ENCODE results near the gene SLC39A6. TPM values are rescaled to one million over a fixed set of nuclear protein-coding genes. Genes with fewer than 3 reads are reported as not detected.

The SLC39A6 gene
- total and polyA plus RNA-seq, 2 of the 13 experiments (the other 11 are each of a cell fraction or from before 2014, with no cell fraction given) = 41.7 to 59.2 TPM

DNA sequence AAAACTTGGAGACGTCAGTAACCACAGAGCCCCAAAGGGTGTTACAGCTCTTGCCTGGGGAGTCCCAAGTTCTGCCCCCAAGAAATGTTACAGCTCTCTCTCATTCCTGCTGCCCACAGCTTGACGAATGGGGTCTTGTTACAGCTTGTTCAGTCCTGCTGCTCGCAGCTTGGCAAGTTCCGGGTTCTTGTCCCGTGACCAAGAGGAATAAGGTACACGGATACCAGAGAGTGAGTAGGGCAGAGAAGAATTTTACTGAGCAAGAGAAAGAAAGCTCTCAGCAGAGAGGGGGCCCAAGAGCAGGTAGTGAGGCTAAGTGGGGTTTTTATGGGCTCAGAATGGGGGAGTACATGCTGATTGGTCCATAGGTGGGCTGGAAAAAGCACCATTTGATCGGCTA lies 27.2 kb downstream of the SLC39A6 start:
- no peaks in the 10 kb centered on the region for H4K20me1 ChIP-seq (ENCODE audit: insufficient read depth, low read length)

GRCh38 chr18:36099311-36099710 lies 29.8 kb downstream of the SLC39A6 start:
- DNase-seq (ENCODE audit: low spot score) = no peak
- no peak for FAIRE-seq
- no peak for TF ChIP-seq NKX3-1 (CRISPR knock-in tag; IDR thresholded peaks at IDR 0.05)
- no peak for TF ChIP-seq NR2F6 (IDR thresholded peaks at IDR 0.05)
- TF ChIP-seq NR2F6 (CRISPR knock-in tag; IDR thresholded peaks at IDR 0.05) = no peak
- TF ChIP-seq PHB2 (IDR thresholded peaks at IDR 0.05; ENCODE audit: partially characterized antibody) = no peak
- no peak for TF ChIP-seq IKZF4 (CRISPR knock-in tag; IDR thresholded peaks at IDR 0.05; ENCODE audit: borderline replicate concordance, low read depth, not compliant biosample characterization)
- TF ChIP-seq PAX8 (CRISPR knock-in tag; IDR thresholded peaks at IDR 0.05; ENCODE audit: borderline replicate concordance) = no peak
- no peak for TF ChIP-seq FOXA3 (CRISPR knock-in tag; IDR thresholded peaks at IDR 0.05)
- no peak for TF ChIP-seq NAIF1 (CRISPR knock-in tag; IDR thresholded peaks at IDR 0.05; ENCODE audit: borderline replicate concordance)
- TF ChIP-seq XBP1 (CRISPR knock-in tag; IDR thresholded peaks at IDR 0.05) = no peak
- TF ChIP-seq, protein P1, sequence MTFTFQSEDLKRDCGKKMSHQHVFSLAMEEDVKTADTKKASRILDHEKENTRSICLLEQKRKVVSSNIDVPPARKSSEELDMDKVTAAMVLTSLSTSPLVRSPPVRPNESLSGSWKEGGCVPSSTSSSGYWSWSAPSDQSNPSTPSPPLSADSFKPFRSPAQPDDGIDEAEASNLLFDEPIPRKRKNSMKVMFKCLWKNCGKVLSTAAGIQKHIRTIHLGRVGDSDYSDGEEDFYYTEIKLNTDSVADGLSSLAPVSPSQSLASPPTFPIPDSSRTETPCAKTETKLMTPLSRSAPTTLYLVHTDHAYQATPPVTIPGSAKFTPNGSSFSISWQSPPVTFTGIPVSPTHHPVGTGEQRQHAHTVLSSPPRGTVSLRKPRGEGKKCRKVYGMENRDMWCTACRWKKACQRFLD (CRISPR knock-in tag; IDR thresholded peaks at IDR 0.05; ENCODE audit: borderline replicate concordance) = no peak
- TF ChIP-seq, protein P2, sequence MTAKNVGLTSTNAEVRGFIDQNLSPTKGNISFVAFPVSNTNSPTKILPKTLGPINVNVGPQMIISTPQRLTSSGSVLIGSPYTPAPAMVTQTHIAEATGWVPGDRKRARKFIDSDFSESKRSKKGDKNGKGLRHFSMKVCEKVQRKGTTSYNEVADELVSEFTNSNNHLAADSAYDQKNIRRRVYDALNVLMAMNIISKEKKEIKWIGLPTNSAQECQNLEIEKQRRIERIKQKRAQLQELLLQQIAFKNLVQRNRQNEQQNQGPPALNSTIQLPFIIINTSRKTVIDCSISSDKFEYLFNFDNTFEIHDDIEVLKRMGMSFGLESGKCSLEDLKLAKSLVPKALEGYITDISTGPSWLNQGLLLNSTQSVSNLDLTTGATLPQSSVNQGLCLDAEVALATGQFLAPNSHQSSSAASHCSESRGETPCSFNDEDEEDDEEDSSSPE (CRISPR knock-in tag; IDR thresholded peaks at IDR 0.05) = no peak
- TF ChIP-seq MTA3 (CRISPR knock-in tag; IDR thresholded peaks at IDR 0.05) = no peak
- no peak for TF ChIP-seq MBD4 (IDR thresholded peaks at IDR 0.05; ENCODE audit: borderline replicate concordance, low read length)
- TF ChIP-seq STAG1 (CRISPR knock-in tag; IDR thresholded peaks at IDR 0.05) = no peak
- TF ChIP-seq, protein P3, sequence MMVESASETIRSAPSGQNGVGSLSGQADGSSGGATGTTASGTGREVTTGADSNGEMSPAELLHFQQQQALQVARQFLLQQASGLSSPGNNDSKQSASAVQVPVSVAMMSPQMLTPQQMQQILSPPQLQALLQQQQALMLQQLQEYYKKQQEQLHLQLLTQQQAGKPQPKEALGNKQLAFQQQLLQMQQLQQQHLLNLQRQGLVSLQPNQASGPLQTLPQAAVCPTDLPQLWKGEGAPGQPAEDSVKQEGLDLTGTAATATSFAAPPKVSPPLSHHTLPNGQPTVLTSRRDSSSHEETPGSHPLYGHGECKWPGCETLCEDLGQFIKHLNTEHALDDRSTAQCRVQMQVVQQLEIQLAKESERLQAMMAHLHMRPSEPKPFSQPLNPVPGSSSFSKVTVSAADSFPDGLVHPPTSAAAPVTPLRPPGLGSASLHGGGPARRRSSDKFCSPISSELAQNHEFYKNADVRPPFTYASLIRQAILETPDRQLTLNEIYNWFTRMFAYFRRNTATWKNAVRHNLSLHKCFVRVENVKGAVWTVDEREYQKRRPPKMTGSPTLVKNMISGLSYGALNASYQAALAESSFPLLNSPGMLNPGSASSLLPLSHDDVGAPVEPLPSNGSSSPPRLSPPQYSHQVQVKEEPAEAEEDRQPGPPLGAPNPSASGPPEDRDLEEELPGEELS (CRISPR knock-in tag; IDR thresholded peaks at IDR 0.05) = no peak
- no peak for TF ChIP-seq HMG20A (CRISPR knock-in tag; IDR thresholded peaks at IDR 0.05; ENCODE audit: borderline replicate concordance)
- no peak for TF ChIP-seq KMT2B (CRISPR knock-in tag; IDR thresholded peaks at IDR 0.05)

More for the DNA sequence above, 27.2 kb downstream of the SLC39A6 start:
- Histone ChIP-seq H3K9ac (ENCODE audit: insufficient read depth, low read depth, low read length) (no peak overlapping the region), H3K4me3 (replicated peaks in 1 of 3; ENCODE audit: insufficient read depth in 1 of 3, low read depth in 2 of 3, low read length in 3 of 3) (no peak overlapping the region), H3K27me3 (ENCODE audit: control insufficient read depth in 1 of 2, insufficient read depth in 2 of 2, low read length in 2 of 2) (no peaks in the 10 kb centered on the region), H2AFZ (ENCODE audit: low read length) (no peak overlapping the region), H3K4me2 (ENCODE audit: low read depth, low read length) (no peak overlapping the region), H3K9me3 (ENCODE audit: low read length) (peaks cover 9% of the 10 kb centered on the region; the same call in 1 of the 2 replicates), H3K36me3 (replicated peaks in 1 of 2; ENCODE audit: control insufficient read depth in 1 of 2, insufficient read depth in 2 of 2, low read length in 2 of 2) (no peaks in the 10 kb centered on the region), H3K4me1 (ENCODE audit: insufficient read depth, low read length) (no peaks in the 10 kb centered on the region), H3K79me2 (ENCODE audit: insufficient read depth, low read length) (no peaks in the 10 kb centered on the region), H3K27ac (ENCODE audit: extremely low read length, insufficient read depth, low read length) (no peak overlapping the region)
- ChIA-PET CTCF (ENCODE audit: low intra/inter-chr PET ratio, low total read pairs) (no interaction called here), POLR2A (no interaction called here)
- FAIRE-seq = no peak
- DNase-seq (ENCODE audit: low spot score) = no peak
- in situ Hi-C loops (cut with HindIII; ENCODE audit: extremely low pct_ligation_motif_present, low pct_unique_long_range_greater_than_20kb) = no loop called here
- intact Hi-C loops (cut with micrococcal nuclease; ENCODE audit: unreplicated experiment) = no loop called here
- TF ChIP-seq POGZ (CRISPR knock-in tag; IDR thresholded peaks at IDR 0.05) = no peak
- BruUV-seq (replicated peaks) = no TSS peak
- 60% methylated on average over 7 of the region's 7 CpGs for WGBS (ENCODE audit: low lambda C conversion rate)
- ATAC-seq = no peak

More at GRCh38 chr18:36099311-36099710, 29.8 kb downstream of the SLC39A6 start:
- H3K36me3 ChIP-seq (replicated peaks in 1 of 2; ENCODE audit: control insufficient read depth in 1 of 2, insufficient read depth in 2 of 2, low read length in 2 of 2) = no peaks in the 10 kb centered on the region
- peaks cover 9% of the 10 kb centered on the region; the same call in 1 of the 2 replicates for H3K9me3 ChIP-seq (ENCODE audit: low read length)
- H3K4me1 ChIP-seq (ENCODE audit: insufficient read depth, low read length) = no peaks in the 10 kb centered on the region
- no peak overlapping the region for H3K9ac ChIP-seq (ENCODE audit: insufficient read depth, low read depth, low read length)
- no peaks in the 10 kb centered on the region for H3K27me3 ChIP-seq (ENCODE audit: control insufficient read depth in 1 of 2, insufficient read depth in 2 of 2, low read length in 2 of 2)
- in situ Hi-C loops (cut with HindIII; ENCODE audit: extremely low pct_ligation_motif_present, low pct_unique_long_range_greater_than_20kb) = loop anchor here (10.0 kb wide), 2 partner anchors 315 to 475 kb away; no protein-coding TSS in a partner anchor
- H3K79me2 ChIP-seq (ENCODE audit: insufficient read depth, low read length) = no peaks in the 10 kb centered on the region
- intact Hi-C loops (cut with micrococcal nuclease; ENCODE audit: unreplicated experiment) = loop anchor here (5.0 kb wide), 1 partner anchor 658 kb away; no protein-coding TSS in a partner anchor
- H4K20me1 ChIP-seq (ENCODE audit: insufficient read depth, low read length) = no peaks in the 10 kb centered on the region
- no peak for ATAC-seq
- CTCF ChIA-PET (ENCODE audit: low intra/inter-chr PET ratio, low total read pairs) = no interaction called here
- BruUV-seq (replicated peaks) = no TSS peak
- POLR2A ChIA-PET = no interaction called here
- no peak overlapping the region for H3K4me2 ChIP-seq (ENCODE audit: low read depth, low read length)
- H2AFZ ChIP-seq (ENCODE audit: low read length) = no peak overlapping the region
- no peak overlapping the region for H3K27ac ChIP-seq (ENCODE audit: extremely low read length, insufficient read depth, low read length)
- no peak overlapping the region for H3K4me3 ChIP-seq (replicated peaks in 1 of 3; ENCODE audit: insufficient read depth in 1 of 3, low read depth in 2 of 3, low read length in 3 of 3)
